ENCODE results near the gene CYP4F8. TPM values are rescaled to one million over a fixed set of nuclear protein-coding genes. Genes with fewer than 3 reads are reported as not detected.
"Not testable (repeated sequence)": the region's sequence is repeated elsewhere in the genome, so short reads cannot be mapped to it uniquely, and the experiment has no call there.

Gene CYP4F8
- total RNA-seq, 1 experiment from 2014 or later: not detected

- Histone ChIP-seq H3K23me2 (ENCODE audit: insufficient read length, low read depth, low read length, poor library complexity, severe bottlenecking) (no peaks in the 10 kb centered on the region), H3K27me3 (ENCODE audit: insufficient read depth, low read length) (no peaks in the 10 kb centered on the region), H3K9ac (ENCODE audit: extremely low read depth, insufficient read length, low read length) (no peak overlapping the region), H4K8ac (replicated peaks; ENCODE audit: insufficient read length, low read depth, low read length) (no peak overlapping the region), H4K20me1 (ENCODE audit: control insufficient read depth, insufficient read depth, insufficient read length) (no peaks in the 10 kb centered on the region), H3K18ac (ENCODE audit: insufficient read length, low read depth, low read length) (no peak overlapping the region), H2AFZ (ENCODE audit: low read length) (no peak overlapping the region), H4K5ac (ENCODE audit: insufficient read length, low read depth, low read length) (no peak overlapping the region), H3K79me1 (ENCODE audit: insufficient read depth, low read depth, low read length, poor library complexity, severe bottlenecking) (no peaks in the 10 kb centered on the region), H3T11ph (ENCODE audit: low read length) (no peak overlapping the region), H4K91ac (ENCODE audit: insufficient read length, low read depth, low read length) (no peak overlapping the region), H2BK120ac (ENCODE audit: low read depth, low read length, poor library complexity, severe bottlenecking) (no peak overlapping the region), H3K4me1 (ENCODE audit: insufficient read depth, low read length) (no peaks in the 10 kb centered on the region), H2BK20ac (ENCODE audit: low read depth, low read length, poor library complexity, severe bottlenecking) (no peak overlapping the region), H3K56ac (ENCODE audit: insufficient read length, low read depth, low read length) (no peak overlapping the region), H2AK5ac (ENCODE audit: insufficient read length, low read length) (no peak overlapping the region), H2BK12ac (ENCODE audit: insufficient read length, low read depth, low read length) (no peak overlapping the region), H3K27ac (ENCODE audit: insufficient read length, low read depth, low read length) (no peak overlapping the region), H3K14ac (ENCODE audit: insufficient read depth, low read length) (no peak overlapping the region), H3K9me3 (ENCODE audit: control insufficient read depth, low read depth, low read length) (peaks cover 52% of the 10 kb centered on the region), H3K4ac (ENCODE audit: low read depth, low read length) (no peak overlapping the region), H3K79me2 (ENCODE audit: insufficient read depth, low read length) (no peaks in the 10 kb centered on the region), H3K23ac (ENCODE audit: insufficient read length, low read depth, low read length) (no peak overlapping the region), H2BK15ac (ENCODE audit: low read depth, low read length) (no peak overlapping the region), H3K4me2 (ENCODE audit: insufficient read depth, insufficient read length, low read length) (no peak overlapping the region), H2BK5ac (ENCODE audit: insufficient read length, low read length) (no peak overlapping the region)
- Mint-ChIP-seq H3K4me3 (no peak overlapping the region), H3K27me3 (ENCODE audit: low read depth) (peaks cover 5% of the 10 kb centered on the region; the same call in 1 of the 2 replicates), H3K9me3 (peaks cover 66 to 68% of the 10 kb centered on the region in 2 experiments), H3K36me3 (ENCODE audit: insufficient read depth in 1 of 3, low read depth in 3 of 3) (peaks cover under 1 to 20% (median 3%) of the 10 kb centered on the region in 3 experiments; a peak in 4 of 7 replicates), H3K27ac (no peak overlapping the region), H3K4me1 (no peaks in the 10 kb centered on the region)
- WGBS (ENCODE audit: extremely low coverage, insufficient read length, low lambda C conversion rate): no CpG with 5 or more reads among the region's 6 CpGs
- TF ChIP-seq CTCF (conservative IDR thresholded peaks at IDR 0.05): no peak
- no peak for DNase-seq
Observed at GRCh38 chr19:15595069-15595468, 19.9 kb upstream of the CYP4F8 start.

GRCh38 chr19:15607978-15608925 lies 6.8 kb upstream of the CYP4F8 start:
- H3K9ac ChIP-seq (ENCODE audit: extremely low read depth, insufficient read length, low read length); H3K4me3 Mint-ChIP-seq; H3K18ac ChIP-seq (ENCODE audit: insufficient read length, low read depth, low read length); H3K79me2 ChIP-seq (ENCODE audit: insufficient read depth, low read length); H3K23ac ChIP-seq (ENCODE audit: insufficient read length, low read depth, low read length); H2BK20ac ChIP-seq (ENCODE audit: low read depth, low read length, poor library complexity, severe bottlenecking); H4K20me1 ChIP-seq (ENCODE audit: control insufficient read depth, insufficient read depth, insufficient read length); H3K79me1 ChIP-seq (ENCODE audit: insufficient read depth, low read depth, low read length, poor library complexity, severe bottlenecking); H2BK120ac ChIP-seq (ENCODE audit: low read depth, low read length, poor library complexity, severe bottlenecking); H3K27me3 ChIP-seq (ENCODE audit: insufficient read depth, low read length); H3K14ac ChIP-seq (ENCODE audit: insufficient read depth, low read length); H3K27ac Mint-ChIP-seq; H2AFZ ChIP-seq (ENCODE audit: low read length); H2BK15ac ChIP-seq (ENCODE audit: low read depth, low read length); H3T11ph ChIP-seq (ENCODE audit: low read length); H4K91ac ChIP-seq (ENCODE audit: insufficient read length, low read depth, low read length); H2BK5ac ChIP-seq (ENCODE audit: insufficient read length, low read length); H3K4me2 ChIP-seq (ENCODE audit: insufficient read depth, insufficient read length, low read length); H3K27me3 Mint-ChIP-seq (ENCODE audit: low read depth); H3K4ac ChIP-seq (ENCODE audit: low read depth, low read length); H3K56ac ChIP-seq (ENCODE audit: insufficient read length, low read depth, low read length); H2AK5ac ChIP-seq (ENCODE audit: insufficient read length, low read length); H3K27ac ChIP-seq (ENCODE audit: insufficient read length, low read depth, low read length); H4K8ac ChIP-seq (replicated peaks; ENCODE audit: insufficient read length, low read depth, low read length); H3K4me1 ChIP-seq (ENCODE audit: insufficient read depth, low read length); H4K5ac ChIP-seq (ENCODE audit: insufficient read length, low read depth, low read length); H2BK12ac ChIP-seq (ENCODE audit: insufficient read length, low read depth, low read length); H3K23me2 ChIP-seq (ENCODE audit: insufficient read length, low read depth, low read length, poor library complexity, severe bottlenecking); DNase-seq; H3K4me1 Mint-ChIP-seq: not testable (repeated sequence)
- Mint-ChIP-seq H3K9me3 (peaks cover 73 to 78% of the 10 kb centered on the region in 2 experiments), H3K36me3 (ENCODE audit: insufficient read depth in 1 of 3, low read depth in 3 of 3) (peaks cover 5 to 21% (median 6%) of the 10 kb centered on the region in 3 experiments; a peak in 5 of 7 replicates)
- no CpG with 5 or more reads among the region's 27 CpGs for WGBS (ENCODE audit: extremely low coverage, insufficient read length, low lambda C conversion rate)
- peaks cover 23% of the 10 kb centered on the region for H3K9me3 ChIP-seq (ENCODE audit: control insufficient read depth, low read depth, low read length)

Data from H9 (cell line).